Heart left ventricle (tissue), 16 donors: ENCODE data around the gene PDRG1. TPM values are rescaled to one million over a fixed set of nuclear protein-coding genes. Genes with fewer than 3 reads are reported as not detected.

Source experiments
- ATAC-seq, 4 donors: fragments of 200-7000 bp; cut with Tn5 transposase; one replicate each; pipeline ENCODE4 v1.9.1; 2020 to 2022; ENCODE audit warnings: moderate library complexity in 4 of 4, mild to moderate bottlenecking in 3 of 4, moderate number of reproducible peaks in 1 of 4
- DNase-seq, 5 donors: peaks; one replicate each; pipeline ENCODE4 v3.0.0-alpha.2; 2020
- H3K27ac ChIP-seq, 12 donors: fragments of 200-600 bp; sonication (generic) in 4 of 12; one replicate each; pipeline versions ENCODE4 v1.5.0 to v1.8.0; 2016 to 2022; ENCODE audit warnings: mild to moderate bottlenecking in 2 of 12
- H3K27me3 ChIP-seq, 9 donors: fragments of 200-600 bp; sonication (generic) in 2 of 9; one replicate each; pipeline versions ENCODE4 v1.5.1 to v1.8.0; 2016 to 2022; ENCODE audit warnings: mild to moderate bottlenecking in 3 of 9
- H3K36me3 ChIP-seq, 9 donors: fragments of 200-600 bp; sonication (generic) in 2 of 9; one replicate each; pipeline versions ENCODE4 v1.5.0 to v1.8.0; 2018 to 2022; ENCODE audit warnings: mild to moderate bottlenecking in 2 of 9
- H3K4me1 ChIP-seq, 12 donors: fragments of 200-600 bp; sonication (generic) in 4 of 12; one replicate each; pipeline versions ENCODE4 v1.5.0 to v1.8.0; 2016 to 2022; ENCODE audit warnings: mild to moderate bottlenecking in 3 of 12
- H3K4me3 ChIP-seq, 12 donors: fragments of 200-600 bp; sonication (generic) in 4 of 12; one replicate each; pipeline versions ENCODE4 v1.5.0 to v1.8.0; 2017 to 2022; ENCODE audit warnings: mild to moderate bottlenecking in 9 of 12, moderate library complexity in 4 of 12
- H3K9me3 ChIP-seq, 12 donors: fragments of 200-600 bp; sonication (generic) in 4 of 12; one replicate each; pipeline versions ENCODE4 v1.5.0 to v1.8.0; 2016 to 2022; ENCODE audit warnings: mild to moderate bottlenecking in 1 of 12
- POLR2A ChIP-seq, 2 donors: fragments of 450-650 bp; IDR thresholded peaks; one replicate each; pipeline ENCODE4 v1.6.1; 2017; ENCODE audit warnings: antibody characterized with exemption in 2 of 2, mild to moderate bottlenecking in 2 of 2, moderate library complexity in 2 of 2
- WGBS, 4 donors: extraction: QIAGEN DNeasy Blood & Tissue Kit in 2 of 4; methylation state at CpG; one replicate each; pipeline versions ENCODE4 v1.1.5 to v1.1.7; 2013 to 2018; 5-methylcytosine and 5-hydroxymethylcytosine counted together
- intact Hi-C, 10 donors: fragments of 100-400 bp; cut with DNase I; formaldehyde crosslinking; loops; one replicate each; pipeline versions ENCODE4 v1.11.1 to v1.14.2; 2022
- polyA plus RNA-seq, 2 donors: library from polyadenylated mRNA; stranded (reverse); fragments of 200-250 nt; gene quantifications; one replicate each; pipeline ENCODE4 v1.2.3, GENCODE V29; 2013
- total RNA-seq, 9 donors: library from RNA; depleted of rRNA in 2 of 9; stranded (reverse); fragments of >200 nt in 2 of 9; fragmentation: NEBNext Ultra II Directional in 3 of 9; extraction: Animal tissue kit (Norgen Biotek cat#: 25700) in 3 of 9; gene quantifications; one replicate each; pipeline versions ENCODE4 v1.1.0 to v1.2.4, GENCODE V29; 2016 to 2023
- TF ChIP-seq, protein P1 (sequence below), 12 donors: fragments of 200-600 bp; sonication (generic) in 4 of 12; IDR thresholded peaks; one replicate each; pipeline versions ENCODE4 v1.5.0 to v1.8.0; 2018 to 2022; ENCODE audit warnings: antibody characterized with exemption in 12 of 12, mild to moderate bottlenecking in 5 of 12
- donor health status: ischemic (EF 13 %, LVEDD 7.1; RV severe dilation, severe dysfunction).
- donor health status: healthy with polysubstance abuse.
- donor health status: DM: no; HTN: yes; CAD: no.
- donor health status: DM: no; HTN: no; CAD: no.
- donor health status: ischemic (EF 25% LVEDD 6.9; RV normal size, moderate dysfunction).
- donor health status: ischemic (EF 25% LVEDD 5.7; RV mildly dilated, moderate dysfunction).
- donor health status: healthy.
- donor health status: DM: yes; HTN: yes; CAD: no.
- donor health status: ischemic (EF 35%, LVEDD 5.7; RV mildly dilated, moderate dysfunction).
- donor health status: nonischemic (EF 11% LVEDD 7.7; RV severe dilation, severe dysfunction).
- donor health status: DM: yes; HTN: yes; CAD: no.
- donor health status: PGD.
- donor health status: ischemic (EF 29% LVEDD 5.4; RV normal size, mild dysfunction).
- donor health status: nonischemic (EF 23%, LVEDD 6.1; RV moderate dilation, normal function).

The PDRG1 gene
- total and polyA plus RNA-seq, 11 donors: 5.2 to 15.2 (median 7.6) TPM

DNA sequence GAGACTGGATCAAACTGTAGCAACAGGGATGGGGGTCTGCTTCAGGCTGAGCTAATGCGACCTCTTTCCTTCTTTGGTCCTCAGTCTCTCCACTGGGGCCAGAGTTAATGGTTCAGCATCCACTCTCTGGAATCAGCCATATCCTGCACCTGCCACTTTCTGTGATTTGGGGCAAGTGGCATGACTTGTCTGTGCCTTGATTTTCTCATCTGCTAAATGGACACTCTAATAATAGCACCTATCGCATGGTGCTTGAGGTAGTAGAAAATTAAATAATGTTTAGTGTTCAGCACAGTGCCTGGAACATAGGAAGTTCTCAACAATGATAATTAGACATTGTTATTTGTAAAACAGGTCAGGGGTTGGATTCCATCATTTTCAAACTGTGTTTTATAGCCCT lies 22.4 kb upstream of the PDRG1 start:
- peaks cover 0 to 23% (median 0%) of the 10 kb centered on the region in 9 donors for H3K27me3 ChIP-seq
- TF ChIP-seq, protein P1, sequence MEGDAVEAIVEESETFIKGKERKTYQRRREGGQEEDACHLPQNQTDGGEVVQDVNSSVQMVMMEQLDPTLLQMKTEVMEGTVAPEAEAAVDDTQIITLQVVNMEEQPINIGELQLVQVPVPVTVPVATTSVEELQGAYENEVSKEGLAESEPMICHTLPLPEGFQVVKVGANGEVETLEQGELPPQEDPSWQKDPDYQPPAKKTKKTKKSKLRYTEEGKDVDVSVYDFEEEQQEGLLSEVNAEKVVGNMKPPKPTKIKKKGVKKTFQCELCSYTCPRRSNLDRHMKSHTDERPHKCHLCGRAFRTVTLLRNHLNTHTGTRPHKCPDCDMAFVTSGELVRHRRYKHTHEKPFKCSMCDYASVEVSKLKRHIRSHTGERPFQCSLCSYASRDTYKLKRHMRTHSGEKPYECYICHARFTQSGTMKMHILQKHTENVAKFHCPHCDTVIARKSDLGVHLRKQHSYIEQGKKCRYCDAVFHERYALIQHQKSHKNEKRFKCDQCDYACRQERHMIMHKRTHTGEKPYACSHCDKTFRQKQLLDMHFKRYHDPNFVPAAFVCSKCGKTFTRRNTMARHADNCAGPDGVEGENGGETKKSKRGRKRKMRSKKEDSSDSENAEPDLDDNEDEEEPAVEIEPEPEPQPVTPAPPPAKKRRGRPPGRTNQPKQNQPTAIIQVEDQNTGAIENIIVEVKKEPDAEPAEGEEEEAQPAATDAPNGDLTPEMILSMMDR (IDR thresholded peaks at IDR 0.05): no peak
- no peak for TF ChIP-seq POLR2A (IDR thresholded peaks at IDR 0.05)
- 88 to 98% (median 94%) methylated on average over 2 of the region's 2 CpGs for WGBS, 4 donors

DNA sequence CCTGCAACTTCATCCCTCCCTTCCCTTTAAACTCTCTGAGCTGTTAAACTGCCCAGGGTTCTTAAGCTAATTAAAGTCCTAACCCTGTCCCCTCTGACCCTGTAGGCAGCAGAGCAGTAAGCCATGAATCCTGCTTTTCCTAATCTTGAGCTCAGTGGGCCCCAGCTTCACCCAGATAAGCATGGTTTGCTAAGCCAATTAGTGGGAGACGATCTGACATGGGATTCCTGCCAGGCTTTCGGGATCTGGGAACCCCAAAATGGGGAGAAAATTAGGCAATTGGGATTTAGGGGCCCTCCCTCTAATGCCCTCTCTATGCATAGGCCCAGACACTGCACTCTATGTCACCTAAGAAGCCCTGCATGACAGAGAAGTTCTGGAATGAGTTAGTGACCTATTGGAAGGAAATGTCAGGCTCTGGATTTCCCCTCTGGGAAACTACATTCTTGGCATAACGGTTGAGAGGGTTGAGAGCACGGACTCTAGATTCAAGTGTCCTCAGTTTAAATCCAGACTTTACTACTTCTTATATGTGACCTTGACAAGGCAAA lies 20.7 kb upstream of the PDRG1 start:
- peaks cover 0 to 38% (median 11%) of the 10 kb centered on the region in 9 donors for H3K27me3 ChIP-seq
- H3K4me1 ChIP-seq: peaks cover 0 to 12% (median 0%) of the 10 kb centered on the region in 12 donors
- intact Hi-C loops: no loop called here
- 12 to 23% (median 16%) methylated on average over 3 to 4 of the region's 4 CpGs for WGBS, 4 donors
- ATAC-seq (no peak), DNase-seq (no peak)
- TF ChIP-seq POLR2A (IDR thresholded peaks at IDR 0.05): no peak
- TF ChIP-seq, protein P1 (IDR thresholded peaks at IDR 0.05): no peak
- H3K27ac ChIP-seq: no peak overlapping the region
- no peaks in the 10 kb centered on the region for H3K9me3 ChIP-seq
- H3K36me3 ChIP-seq: no peaks in the 10 kb centered on the region
- H3K4me3 ChIP-seq: no peak overlapping the region

More for the DNA sequence above, 22.4 kb upstream of the PDRG1 start:
- intact Hi-C loops: no loop called here
- no peaks in the 10 kb centered on the region for H3K36me3 ChIP-seq
- H3K4me3 ChIP-seq: no peak overlapping the region
- ATAC-seq: no peak
- H3K4me1 ChIP-seq: no peaks in the 10 kb centered on the region
- no peak overlapping the region for H3K27ac ChIP-seq
- H3K9me3 ChIP-seq: no peaks in the 10 kb centered on the region
- DNase-seq: no peak

DNA sequence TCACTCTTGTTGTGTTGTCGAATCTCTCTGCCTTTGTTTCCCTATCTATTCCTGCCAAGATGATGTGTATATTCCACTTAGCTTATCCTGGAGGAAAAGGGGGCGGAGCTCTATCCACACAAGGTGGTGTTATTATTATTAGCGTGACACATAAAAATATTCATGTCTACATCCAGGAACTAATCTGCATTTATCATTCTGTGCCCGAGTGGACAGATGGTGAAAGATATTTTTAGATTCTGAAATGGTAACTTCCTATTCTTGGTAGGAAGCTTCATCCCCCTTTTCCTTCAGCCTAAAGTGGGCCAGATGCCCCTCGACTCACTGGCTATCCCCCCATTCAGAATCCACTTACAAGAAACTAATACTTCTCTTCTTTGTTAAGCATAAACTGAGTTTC lies 18.1 kb upstream of the PDRG1 start:
- no peak for TF ChIP-seq POLR2A (IDR thresholded peaks at IDR 0.05)
- TF ChIP-seq, protein P1 (IDR thresholded peaks at IDR 0.05): no peak
- 51 to 54% (median 53%) methylated on average over 5 of the region's 5 CpGs for WGBS, 4 donors
- Histone ChIP-seq H3K4me1 (peaks cover 0 to 12% (median 0%) of the 10 kb centered on the region in 12 donors), H3K4me3 (no peak overlapping the region), H3K27ac (no peak overlapping the region), H3K27me3 (peaks cover 15 to 51% (median 23%) of the 10 kb centered on the region in 9 donors), H3K36me3 (no peaks in the 10 kb centered on the region), H3K9me3 (no peaks in the 10 kb centered on the region)
- DNase-seq: no peak
- no peak for ATAC-seq
- intact Hi-C loops: no loop called here

DNA sequence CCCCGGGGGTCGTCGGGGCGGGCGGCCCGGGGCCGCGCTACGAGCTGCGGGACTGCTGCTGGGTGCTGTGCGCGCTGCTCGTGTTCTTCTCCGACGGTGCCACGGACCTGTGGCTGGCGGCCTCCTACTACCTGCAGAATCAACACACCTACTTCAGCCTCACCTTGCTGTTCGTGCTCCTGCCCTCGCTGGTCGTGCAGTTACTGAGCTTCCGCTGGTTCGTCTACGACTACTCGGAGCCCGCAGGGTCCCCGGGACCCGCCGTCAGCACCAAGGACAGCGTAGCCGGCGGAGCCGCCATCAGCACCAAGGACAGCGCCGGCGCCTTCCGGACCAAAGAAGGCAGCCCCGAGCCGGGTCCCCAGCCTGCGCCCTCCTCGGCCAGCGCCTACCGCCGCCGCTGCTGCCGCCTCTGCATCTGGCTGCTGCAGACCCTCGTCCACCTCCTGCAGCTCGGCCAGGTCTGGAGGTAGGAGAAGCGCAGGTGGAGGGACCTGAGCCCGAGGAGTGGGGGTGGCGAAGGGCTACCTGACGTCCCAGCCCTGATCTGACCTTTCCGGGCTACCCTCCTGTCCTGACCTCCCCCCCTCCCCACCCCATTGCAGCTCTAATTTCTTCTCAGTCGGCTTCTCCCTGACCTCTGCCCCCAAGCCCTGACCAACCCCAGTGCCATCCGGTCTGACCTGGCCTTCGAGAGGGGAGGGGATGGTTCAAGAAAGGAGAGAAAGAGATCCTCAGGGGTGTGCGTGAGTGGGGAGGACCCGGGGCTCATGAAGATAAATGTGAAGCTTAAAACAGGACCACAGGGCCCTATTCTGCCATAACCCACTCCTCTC lies 16.7 kb upstream of the PDRG1 start:
- H3K4me3 ChIP-seq: peak overlapping the region in 3 of 12 donors; percentile 20 to 49 (median 22)
- H3K4me1 ChIP-seq: peaks cover 0 to 12% (median 0%) of the 10 kb centered on the region in 12 donors
- TF ChIP-seq POLR2A (IDR thresholded peaks at IDR 0.05): no peak
- TF ChIP-seq, protein P1 (IDR thresholded peaks at IDR 0.05): no peak
- DNase-seq (peak; percentile 62 to 87 (median 74)), ATAC-seq (peak; percentile 51 to 96 (median 93))
- intact Hi-C loops: no loop called here
- no peaks in the 10 kb centered on the region for H3K9me3 ChIP-seq
- H3K36me3 ChIP-seq: no peaks in the 10 kb centered on the region
- H3K27me3 ChIP-seq: peaks cover 15 to 51% (median 23%) of the 10 kb centered on the region in 9 donors
- 2 to 8% (median 3%) methylated on average over 25 to 57 of the region's 57 CpGs for WGBS, 4 donors
- no peak overlapping the region for H3K27ac ChIP-seq
